ENCODE data around the gene CD300A.

Gene CD300A

DNA sequence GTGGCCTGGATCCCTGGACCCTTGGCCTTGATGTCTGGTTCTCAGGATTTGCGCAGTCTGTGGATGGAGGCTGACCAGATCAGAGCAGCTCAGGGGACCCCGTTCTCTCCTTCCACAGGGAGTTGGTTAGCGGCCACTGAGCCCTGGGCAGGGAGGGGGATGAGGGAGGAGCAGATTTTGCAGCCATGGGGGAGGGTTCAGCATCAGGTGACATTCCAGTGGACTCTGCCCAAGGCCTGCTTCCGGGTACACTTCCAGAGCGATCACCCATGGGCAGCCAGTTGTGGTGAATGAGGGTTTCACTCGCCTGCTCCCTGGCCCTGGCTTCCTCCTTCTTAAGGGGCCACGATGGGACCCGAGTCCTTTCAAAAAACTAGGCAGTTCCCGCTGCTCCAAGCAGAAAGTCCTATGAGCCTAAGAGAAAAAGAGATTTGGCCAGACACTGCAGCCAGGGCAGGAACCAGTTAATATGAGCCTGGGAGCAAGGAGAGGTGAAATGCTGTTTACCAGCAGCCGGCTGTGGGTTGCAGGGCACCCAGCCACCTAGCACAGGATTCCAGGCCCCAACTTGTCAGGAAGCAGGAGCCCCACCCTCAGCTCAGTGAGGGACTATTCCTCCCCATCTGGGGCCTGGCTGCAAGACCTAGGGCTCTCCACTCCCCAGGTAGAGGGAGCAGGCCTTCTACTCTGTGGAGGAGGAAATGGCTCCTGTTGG lies 39.2 kb upstream of the CD300A start:
- no peak overlapping the region for H3K4me3 ChIP-seq (ENCODE audit: control insufficient read depth, low read depth, low read length)
- DNase-seq (ENCODE audit: low read depth) = no peak
- TF ChIP-seq, protein P1, sequence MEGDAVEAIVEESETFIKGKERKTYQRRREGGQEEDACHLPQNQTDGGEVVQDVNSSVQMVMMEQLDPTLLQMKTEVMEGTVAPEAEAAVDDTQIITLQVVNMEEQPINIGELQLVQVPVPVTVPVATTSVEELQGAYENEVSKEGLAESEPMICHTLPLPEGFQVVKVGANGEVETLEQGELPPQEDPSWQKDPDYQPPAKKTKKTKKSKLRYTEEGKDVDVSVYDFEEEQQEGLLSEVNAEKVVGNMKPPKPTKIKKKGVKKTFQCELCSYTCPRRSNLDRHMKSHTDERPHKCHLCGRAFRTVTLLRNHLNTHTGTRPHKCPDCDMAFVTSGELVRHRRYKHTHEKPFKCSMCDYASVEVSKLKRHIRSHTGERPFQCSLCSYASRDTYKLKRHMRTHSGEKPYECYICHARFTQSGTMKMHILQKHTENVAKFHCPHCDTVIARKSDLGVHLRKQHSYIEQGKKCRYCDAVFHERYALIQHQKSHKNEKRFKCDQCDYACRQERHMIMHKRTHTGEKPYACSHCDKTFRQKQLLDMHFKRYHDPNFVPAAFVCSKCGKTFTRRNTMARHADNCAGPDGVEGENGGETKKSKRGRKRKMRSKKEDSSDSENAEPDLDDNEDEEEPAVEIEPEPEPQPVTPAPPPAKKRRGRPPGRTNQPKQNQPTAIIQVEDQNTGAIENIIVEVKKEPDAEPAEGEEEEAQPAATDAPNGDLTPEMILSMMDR (IDR thresholded peaks at IDR 0.05; ENCODE audit: control insufficient read depth, insufficient read depth, low read depth, low read length, missing control alignments) = no peak

DNA sequence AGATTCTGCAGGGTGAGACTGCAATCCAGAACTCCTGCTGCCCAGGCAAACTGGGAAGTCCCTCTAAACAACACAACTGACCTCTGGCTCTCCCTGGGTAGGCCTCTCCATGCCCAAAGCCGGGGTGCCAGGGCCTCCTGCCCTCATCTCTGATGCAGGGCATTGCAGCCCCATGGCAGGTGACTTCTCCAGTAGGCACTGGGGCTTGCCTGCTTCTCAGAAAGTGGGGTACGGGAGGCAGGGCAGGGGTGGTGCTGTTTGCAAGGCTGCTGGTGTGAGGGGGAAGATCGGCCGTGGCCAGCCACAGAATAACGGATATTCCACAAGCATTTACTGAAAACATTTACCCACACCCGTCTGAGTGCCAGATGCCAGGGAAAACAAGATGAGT lies 38.7 kb upstream of the CD300A start:
- no peak overlapping the region for H3K4me3 ChIP-seq (ENCODE audit: control insufficient read depth, low read depth, low read length)
- TF ChIP-seq, protein P1 (IDR thresholded peaks at IDR 0.05; ENCODE audit: control insufficient read depth, insufficient read depth, low read depth, low read length, missing control alignments) = no peak
- DNase-seq (ENCODE audit: low read depth) = no peak

DNA sequence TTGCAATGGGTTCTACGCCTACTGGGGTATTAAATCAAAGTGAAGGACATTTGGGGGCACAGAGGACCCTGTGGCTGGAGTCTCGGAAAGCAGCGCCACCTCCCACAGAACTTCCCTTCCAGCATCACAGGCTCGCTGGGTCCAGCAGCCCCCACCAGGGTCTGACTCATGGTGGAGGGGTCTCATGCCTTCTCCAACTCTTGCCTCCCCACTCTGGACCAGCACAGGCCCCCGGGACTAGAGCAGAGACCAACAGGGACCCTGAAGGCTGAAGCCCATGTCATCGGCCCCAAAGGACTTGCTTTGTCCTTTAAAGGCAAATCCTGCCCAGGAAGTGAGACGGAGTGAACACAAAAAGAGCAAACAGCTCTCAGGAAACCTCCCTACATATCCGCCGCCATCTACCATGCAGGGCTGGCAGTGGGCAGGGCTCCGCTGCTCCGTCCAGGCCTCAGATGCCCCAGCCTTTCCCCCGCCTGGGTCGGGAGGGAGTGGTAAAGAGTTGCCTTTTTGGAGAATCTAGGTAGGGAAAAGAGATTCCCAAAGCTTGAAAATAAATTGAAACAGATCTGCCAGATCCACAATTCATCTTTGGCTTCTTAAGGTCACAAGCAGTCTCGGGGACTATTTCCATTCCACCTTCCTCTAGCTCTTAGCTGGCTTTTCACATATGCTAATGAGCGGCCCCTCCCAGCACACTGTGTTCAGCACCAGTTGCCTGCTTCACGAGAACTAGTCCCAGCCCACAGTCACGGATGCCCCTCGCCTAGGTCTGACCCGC lies 36.6 kb upstream of the CD300A start:
- H3K4me3 ChIP-seq (ENCODE audit: control insufficient read depth, low read depth, low read length) = no peak overlapping the region
- no peak for DNase-seq (ENCODE audit: low read depth)
- TF ChIP-seq, protein P1 (IDR thresholded peaks at IDR 0.05; ENCODE audit: control insufficient read depth, insufficient read depth, low read depth, low read length, missing control alignments) = no peak

DNA sequence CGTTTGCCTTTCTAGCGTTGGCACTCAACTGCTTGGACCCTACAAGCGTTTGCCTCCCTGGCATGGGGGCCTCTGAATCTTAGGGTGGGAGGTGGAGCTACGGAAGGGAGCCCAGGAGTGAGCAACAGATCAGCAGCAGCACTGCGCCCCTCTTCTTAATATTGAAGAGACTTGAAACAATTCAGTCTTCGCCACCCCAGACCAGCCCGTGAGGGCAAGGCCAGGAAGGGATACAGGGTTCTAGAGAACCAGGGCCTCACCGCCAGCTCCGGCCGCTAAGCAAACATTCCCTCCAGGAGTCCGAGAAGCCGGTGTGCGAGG lies 36.1 kb upstream of the CD300A start:
- DNase-seq (ENCODE audit: low read depth) = no peak
- H3K4me3 ChIP-seq (ENCODE audit: control insufficient read depth, low read depth, low read length) = peak overlapping the region; percentile 21
- TF ChIP-seq, protein P1 (IDR thresholded peaks at IDR 0.05; ENCODE audit: control insufficient read depth, insufficient read depth, low read depth, low read length, missing control alignments) = no peak

DNA sequence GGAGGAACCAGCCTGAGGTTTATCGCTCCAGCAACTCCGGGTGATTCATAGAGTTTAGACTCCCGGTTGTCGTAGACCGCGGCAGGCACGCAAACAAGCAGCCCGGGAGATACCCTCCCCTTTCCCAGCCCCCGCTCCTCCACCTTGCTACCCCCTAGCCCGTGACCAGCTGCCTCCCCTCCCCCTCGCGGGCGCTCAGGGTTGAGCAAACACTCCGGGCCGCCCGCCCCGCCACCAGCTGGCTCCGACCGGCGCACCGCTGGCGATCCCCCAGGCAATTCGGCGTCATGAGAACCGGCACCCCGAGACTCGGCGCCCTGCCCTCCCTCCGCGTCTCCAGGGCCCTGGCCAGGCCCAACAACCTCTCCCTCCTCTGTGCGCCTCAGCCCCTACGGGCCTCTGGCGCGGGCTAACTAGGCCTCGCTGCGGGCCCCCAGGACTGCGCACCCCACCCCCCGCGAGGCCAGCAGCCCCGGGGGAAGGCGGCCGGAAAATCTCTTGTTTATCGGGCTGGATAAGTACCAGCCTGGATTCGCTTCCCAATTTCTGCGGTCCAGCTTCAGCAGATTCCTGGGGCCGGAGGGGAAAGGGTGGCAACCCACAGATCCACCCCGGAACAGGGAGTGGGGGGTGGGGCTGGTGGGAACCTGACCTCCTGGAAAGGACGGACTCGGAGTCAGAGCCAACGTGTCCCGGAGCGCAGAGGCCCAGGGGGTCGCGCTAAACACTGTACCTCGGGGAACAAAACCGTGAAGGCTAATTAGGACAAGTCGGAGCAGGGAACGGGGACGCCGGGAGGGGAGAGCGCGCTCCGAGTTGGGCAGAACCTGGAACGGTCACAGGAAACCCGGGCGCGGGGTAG lies 35.5 kb upstream of the CD300A start:
- TF ChIP-seq, protein P1 (IDR thresholded peaks at IDR 0.05; ENCODE audit: control insufficient read depth, insufficient read depth, low read depth, low read length, missing control alignments) = no peak
- no peak for DNase-seq (ENCODE audit: low read depth)
- peak overlapping the region; percentile 21 for H3K4me3 ChIP-seq (ENCODE audit: control insufficient read depth, low read depth, low read length)

DNA sequence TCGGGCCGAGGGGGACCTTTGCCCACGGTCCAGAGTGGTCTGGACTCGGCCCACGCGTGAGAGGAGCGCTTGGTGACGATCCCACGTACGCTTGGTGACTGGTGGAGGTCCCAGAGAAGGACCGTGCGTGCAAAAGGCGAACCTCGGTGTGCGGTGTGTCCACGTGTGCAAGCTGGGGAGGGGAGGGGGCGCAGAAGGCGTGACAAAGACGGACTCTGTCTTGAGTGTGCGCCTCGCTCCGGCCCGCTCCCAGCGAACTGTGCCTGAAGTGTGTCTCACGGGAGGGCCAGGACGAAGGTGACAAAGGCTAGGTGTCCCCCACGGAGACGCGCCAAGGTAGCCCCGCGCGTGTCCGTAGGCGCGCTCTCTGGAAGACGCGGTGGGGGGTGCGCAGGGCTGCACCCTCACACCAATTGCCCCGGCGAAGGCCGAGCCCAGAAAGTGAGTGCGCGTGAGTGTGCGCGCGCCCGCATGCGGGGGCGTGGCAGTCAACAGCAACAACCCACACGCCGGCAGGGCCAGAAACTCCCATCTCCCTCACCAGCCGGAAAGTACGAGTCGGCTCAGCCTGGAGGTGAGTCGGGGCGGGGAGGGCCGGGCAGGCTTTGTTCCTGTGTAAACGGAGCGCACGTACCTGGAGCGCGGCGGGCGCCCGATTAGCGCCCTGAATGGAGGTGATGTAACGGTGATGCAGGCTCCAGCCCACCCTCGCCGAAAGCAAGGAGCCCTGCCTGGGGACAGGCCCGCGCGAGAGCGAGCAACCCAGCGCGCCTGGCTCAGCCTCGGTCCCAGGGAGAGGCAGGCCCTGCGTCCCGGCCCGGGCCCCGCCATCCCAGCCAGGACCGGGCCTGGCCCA lies 34.6 kb upstream of the CD300A start, which contains the start of gene GPRC5C:
TSS of gene GPRC5C (plus strand) at position 521 of the 856 bp plus-strand sequence. CDS start 7,689 bp downstream, outside the sequence.
- no peak for DNase-seq (ENCODE audit: low read depth)
- TF ChIP-seq, protein P1 (IDR thresholded peaks at IDR 0.05; ENCODE audit: control insufficient read depth, insufficient read depth, low read depth, low read length, missing control alignments) = no peak

More for the DNA sequence above, 34.6 kb upstream of the CD300A start, which contains the start of gene GPRC5C:
- H3K4me3 ChIP-seq (ENCODE audit: control insufficient read depth, low read depth, low read length) = peak within 1 kb of the TSS; percentile 21

Data from AG09309 (cell line).